Measurements from ENCODE around the gene EEFSEC. TPM values are rescaled to one million over a fixed set of nuclear protein-coding genes. Genes with fewer than 3 reads are reported as not detected.

Gene EEFSEC
- total RNA-seq, 1 donor from 2014 or later = 15.3 TPM

- no peaks in the 10 kb centered on the region for H3K9me3 ChIP-seq
- TF ChIP-seq CTCF (IDR thresholded peaks at IDR 0.05) = no peak
- no peak overlapping the region for H3K27ac ChIP-seq
- H3K4me1 ChIP-seq = no peaks in the 10 kb centered on the region
- H3K4me3 ChIP-seq = no peak overlapping the region
- DNase-seq (no peak), ATAC-seq (no peak)
- H3K36me3 ChIP-seq = no peaks in the 10 kb centered on the region
- H3K27me3 ChIP-seq = no peaks in the 10 kb centered on the region
- intact Hi-C loops (cut with DNase I) = no loop called here
These were observed 163.9 kb downstream of the EEFSEC start for GRCh38 chr3:128317101-128317697.

DNA sequence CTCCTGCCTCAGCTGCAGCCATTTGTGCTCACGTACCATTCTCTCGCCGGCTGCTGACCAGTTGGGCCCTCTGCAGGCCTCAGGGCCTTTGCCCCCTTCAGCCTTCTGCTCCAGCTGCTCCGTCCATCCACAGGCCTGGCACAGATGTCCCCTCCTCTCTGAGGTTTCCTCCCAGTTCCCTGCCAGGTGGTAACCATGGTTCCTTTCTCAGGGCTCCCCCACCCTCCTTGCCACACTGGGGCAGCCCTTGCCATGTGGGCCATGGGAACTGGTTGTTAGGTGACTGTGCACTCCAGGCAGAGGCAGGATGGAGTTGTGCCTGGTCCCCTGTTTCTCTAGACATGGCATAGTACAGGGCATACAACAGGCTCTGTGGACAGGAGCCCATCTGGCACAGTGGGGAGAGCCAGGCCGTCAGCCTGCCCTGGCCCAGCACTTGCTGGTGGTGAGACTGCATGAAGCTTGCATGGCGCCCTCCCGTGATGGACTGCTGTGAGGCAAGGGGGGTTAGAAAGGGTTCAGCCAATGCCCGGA lies 164.5 kb downstream of the EEFSEC start:
- no peaks in the 10 kb centered on the region for H3K9me3 ChIP-seq
- H3K27ac ChIP-seq = no peak overlapping the region
- no peak overlapping the region for H3K4me3 ChIP-seq
- ATAC-seq (no peak), DNase-seq (peak; percentile 52)
- H3K27me3 ChIP-seq = no peaks in the 10 kb centered on the region
- no peaks in the 10 kb centered on the region for H3K36me3 ChIP-seq
- intact Hi-C loops (cut with DNase I) = no loop called here
- TF ChIP-seq CTCF (IDR thresholded peaks at IDR 0.05) = no peak
- H3K4me1 ChIP-seq = no peaks in the 10 kb centered on the region

DNA sequence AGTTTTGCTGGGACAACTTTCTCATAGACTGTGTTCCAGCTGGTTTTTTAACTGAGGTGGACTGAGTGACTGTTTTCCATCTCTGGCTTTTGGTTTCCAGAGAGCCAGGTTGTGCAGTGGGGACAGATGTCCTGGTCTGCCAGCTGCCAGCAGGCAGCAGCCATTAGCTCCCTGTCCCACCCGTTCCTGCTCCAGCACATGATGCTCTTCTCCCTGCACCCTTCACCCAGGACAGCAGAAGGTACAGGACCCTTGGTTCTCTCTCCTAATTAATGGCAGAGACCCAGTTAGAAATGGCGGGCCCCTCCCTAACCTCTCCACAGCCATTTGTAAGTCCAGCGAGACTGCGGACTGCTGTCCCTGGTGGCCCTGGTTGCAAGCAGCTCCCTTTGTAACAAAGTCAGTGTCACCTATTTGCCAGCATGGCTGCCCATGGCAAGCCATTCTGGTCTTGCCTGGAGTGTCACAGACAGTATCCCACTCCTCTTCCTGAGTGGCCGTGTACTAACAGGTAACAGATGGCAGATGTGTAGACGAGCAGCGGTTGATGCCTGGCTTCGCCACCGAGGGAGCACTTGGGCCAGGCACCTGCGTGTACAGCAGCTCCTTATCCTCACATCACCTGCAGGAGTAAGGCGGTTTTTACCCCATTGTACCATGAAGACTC lies 165.1 kb downstream of the EEFSEC start:
- Histone ChIP-seq H3K36me3 (no peaks in the 10 kb centered on the region), H3K4me3 (no peak overlapping the region), H3K27me3 (no peaks in the 10 kb centered on the region), H3K4me1 (no peaks in the 10 kb centered on the region), H3K9me3 (no peaks in the 10 kb centered on the region), H3K27ac (no peak overlapping the region)
- intact Hi-C loops (cut with DNase I) = no loop called here
- ATAC-seq (no peak), DNase-seq (peak; percentile 58)
- TF ChIP-seq CTCF (IDR thresholded peaks at IDR 0.05) = no peak

- Histone ChIP-seq H3K27ac (no peak overlapping the region), H3K9me3 (no peaks in the 10 kb centered on the region), H3K4me3 (no peak overlapping the region), H3K27me3 (no peaks in the 10 kb centered on the region), H3K36me3 (no peaks in the 10 kb centered on the region), H3K4me1 (no peaks in the 10 kb centered on the region)
- intact Hi-C loops (cut with DNase I) = no loop called here
- no peak for DNase-seq
- TF ChIP-seq CTCF (IDR thresholded peaks at IDR 0.05) = no peak
- no peak for ATAC-seq
These were observed 165.8 kb downstream of the EEFSEC start for GRCh38 chr3:128319107-128319506.

GRCh38 chr3:128319741-128320141 lies 166.5 kb downstream of the EEFSEC start:
- ATAC-seq = no peak

More at GRCh38 chr3:128319741-128320141, 166.5 kb downstream of the EEFSEC start:
- H3K27me3 ChIP-seq = no peaks in the 10 kb centered on the region
- no peak for DNase-seq
- H3K9me3 ChIP-seq = no peaks in the 10 kb centered on the region
- H3K4me1 ChIP-seq = no peaks in the 10 kb centered on the region
- TF ChIP-seq CTCF (IDR thresholded peaks at IDR 0.05) = no peak
- no peaks in the 10 kb centered on the region for H3K36me3 ChIP-seq
- intact Hi-C loops (cut with DNase I) = no loop called here
- H3K27ac ChIP-seq = no peak overlapping the region
- no peak overlapping the region for H3K4me3 ChIP-seq

All from upper lobe of right lung (tissue), 1 donor.